ENCODE measurements around the gene CAMK2A. TPM values are rescaled to one million over a fixed set of nuclear protein-coding genes. Genes with fewer than 3 reads are reported as not detected.

CAMK2A gene
- total and polyA plus RNA-seq, 2 of the 4 experiments (the other 2 are of a cell fraction) = 0.18 to 0.19 TPM

DNA sequence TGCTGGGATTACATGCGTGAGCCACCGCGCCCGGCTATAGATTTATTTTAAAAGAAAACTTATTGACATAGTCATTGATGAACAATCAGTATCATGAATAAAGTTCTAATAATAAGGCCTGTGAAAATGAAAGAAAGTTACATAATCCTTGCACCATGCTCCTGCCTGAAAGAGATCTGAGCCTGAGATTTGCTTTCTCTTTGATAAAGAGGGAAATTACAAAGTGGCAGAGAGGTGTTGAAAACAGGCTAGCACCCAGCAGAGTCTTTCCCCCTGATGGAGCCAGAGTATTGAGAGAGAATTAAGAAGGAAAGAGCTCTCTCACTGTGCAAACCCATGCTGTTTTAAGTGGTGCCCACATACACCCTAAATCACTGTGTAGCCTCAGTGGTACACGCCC lies 62.5 kb downstream of the CAMK2A start:
- no peak overlapping the region for H2BK120ac ChIP-seq (ENCODE audit: low read depth, low read length)
- peak; percentile 21 for ATAC-seq (ENCODE audit: low read depth)
- H4K5ac ChIP-seq (ENCODE audit: low read depth, low read length) = no peak overlapping the region
- no peak overlapping the region for H3K4ac ChIP-seq (ENCODE audit: low read depth, low read length)
- no peaks in the 10 kb centered on the region for H4K20me1 ChIP-seq (ENCODE audit: insufficient read depth, low read length)
- H3K4me3 ChIP-seq (ENCODE audit: insufficient read depth, low read depth, low read length) = no peak overlapping the region
- H3K9me3 ChIP-seq (ENCODE audit: control insufficient read depth, insufficient read depth, low read length) = no peaks in the 10 kb centered on the region
- H2AFZ ChIP-seq (replicated peaks; ENCODE audit: low read length, poor library complexity) = no peak overlapping the region
- dilution Hi-C loops (cut with HindIII; ENCODE audit: low sequenced_read_pairs, unreplicated experiment) (no loop called here), intact Hi-C loops (cut with micrococcal nuclease) (loop anchor here (2.0 kb wide), 1 partner anchor 210 kb away; no protein-coding TSS in a partner anchor), in situ Hi-C loops (cut with MboI; ENCODE audit: low sequenced_read_pairs) (no loop called here)
- TF ChIP-seq RFX5 (IDR thresholded peaks at IDR 0.05; ENCODE audit: low read depth, low read length) (no peak), CEBPB (IDR thresholded peaks at IDR 0.05; ENCODE audit: low read depth, low read length) (no peak), RAD21 (IDR thresholded peaks at IDR 0.05; ENCODE audit: low read length) (no peak), SMC3 (IDR thresholded peaks at IDR 0.05; ENCODE audit: low read depth, low read length) (no peak), CTCF (conservative IDR thresholded peaks at IDR 0.05; ENCODE audit: low read depth, low read length) (no peak), RCOR1 (IDR thresholded peaks at IDR 0.05; ENCODE audit: insufficient replicate concordance, low read length) (no peak), BHLHE40 (IDR thresholded peaks at IDR 0.05; ENCODE audit: low read depth, low read length) (no peak), CHD1 (IDR thresholded peaks at IDR 0.05; ENCODE audit: low read depth, low read length) (no peak), FOS (IDR thresholded peaks at IDR 0.05; ENCODE audit: low read depth, low read length) (no peak), MXI1 (IDR thresholded peaks at IDR 0.05; ENCODE audit: borderline replicate concordance, low read depth, low read length) (no peak), MAFK (IDR thresholded peaks at IDR 0.05; ENCODE audit: low read depth, low read length) (no peak), NFE2L2 (IDR thresholded peaks at IDR 0.05; ENCODE audit: low read depth, low read length) (no peak), POLR2A (IDR thresholded peaks at IDR 0.05; ENCODE audit: low read depth, low read length) (no peak), MAZ (IDR thresholded peaks at IDR 0.05; ENCODE audit: borderline replicate concordance, low read depth, low read length) (no peak)
- TF ChIP-seq, protein P1, sequence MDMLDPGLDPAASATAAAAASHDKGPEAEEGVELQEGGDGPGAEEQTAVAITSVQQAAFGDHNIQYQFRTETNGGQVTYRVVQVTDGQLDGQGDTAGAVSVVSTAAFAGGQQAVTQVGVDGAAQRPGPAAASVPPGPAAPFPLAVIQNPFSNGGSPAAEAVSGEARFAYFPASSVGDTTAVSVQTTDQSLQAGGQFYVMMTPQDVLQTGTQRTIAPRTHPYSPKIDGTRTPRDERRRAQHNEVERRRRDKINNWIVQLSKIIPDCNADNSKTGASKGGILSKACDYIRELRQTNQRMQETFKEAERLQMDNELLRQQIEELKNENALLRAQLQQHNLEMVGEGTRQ (IDR thresholded peaks at IDR 0.05; ENCODE audit: low read depth, low read length) = no peak
- TF ChIP-seq, protein P2, sequence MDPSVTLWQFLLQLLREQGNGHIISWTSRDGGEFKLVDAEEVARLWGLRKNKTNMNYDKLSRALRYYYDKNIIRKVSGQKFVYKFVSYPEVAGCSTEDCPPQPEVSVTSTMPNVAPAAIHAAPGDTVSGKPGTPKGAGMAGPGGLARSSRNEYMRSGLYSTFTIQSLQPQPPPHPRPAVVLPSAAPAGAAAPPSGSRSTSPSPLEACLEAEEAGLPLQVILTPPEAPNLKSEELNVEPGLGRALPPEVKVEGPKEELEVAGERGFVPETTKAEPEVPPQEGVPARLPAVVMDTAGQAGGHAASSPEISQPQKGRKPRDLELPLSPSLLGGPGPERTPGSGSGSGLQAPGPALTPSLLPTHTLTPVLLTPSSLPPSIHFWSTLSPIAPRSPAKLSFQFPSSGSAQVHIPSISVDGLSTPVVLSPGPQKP (IDR thresholded peaks at IDR 0.05; ENCODE audit: borderline replicate concordance, low read depth, low read length) = no peak
- H2AK5ac ChIP-seq (ENCODE audit: low read depth, low read length) = no peak overlapping the region
- H3K4me2 ChIP-seq (ENCODE audit: low read depth, low read length) = no peak overlapping the region
- CTCF ChIA-PET = interaction anchor here (0.6 to 0.8 kb wide), 3 partner anchors 9 to 138 kb away, joined by 3 read pairs; no protein-coding TSS in a partner anchor
- peaks cover 7% of the 10 kb centered on the region for H3K9me1 ChIP-seq (ENCODE audit: insufficient read depth, low read length)
- no peak overlapping the region for H2BK5ac ChIP-seq (ENCODE audit: low read depth, low read length, poor library complexity, severe bottlenecking)
- peaks cover 3% of the 10 kb centered on the region; the same call in 1 of the 2 replicates for H3K4me1 ChIP-seq (ENCODE audit: control insufficient read depth, insufficient read depth, low read length)
- H3K18ac ChIP-seq (ENCODE audit: low read depth, low read length) = no peak overlapping the region
- H4K91ac ChIP-seq (ENCODE audit: insufficient read depth, low read depth, low read length) = no peak overlapping the region
- POLR2A ChIA-PET (ENCODE audit: unreplicated experiment) = no interaction called here
- no peak overlapping the region for H2BK15ac ChIP-seq (ENCODE audit: low read depth, low read length)
- H3K23ac ChIP-seq (ENCODE audit: low read depth, low read length) = no peak overlapping the region
- H2BK20ac ChIP-seq (ENCODE audit: low read depth, low read length) = no peak overlapping the region
- H2AK9ac ChIP-seq (replicated peaks; ENCODE audit: low read depth, low read length, poor library complexity) = no peak overlapping the region
- H3K9ac ChIP-seq (ENCODE audit: low read depth, low read length) = no peak overlapping the region
- WGBS, 2 experiments (ENCODE audit: extremely low coverage in 2 of 2, insufficient read length in 1 of 2) = no CpG with 5 or more reads among the region's 5 CpGs
- no peak overlapping the region for H3K27ac ChIP-seq (ENCODE audit: insufficient read depth, low read length)
- H3K36me3 ChIP-seq (ENCODE audit: control insufficient read depth, insufficient read depth, low read length) = no peaks in the 10 kb centered on the region
- H3K14ac ChIP-seq (replicated peaks; ENCODE audit: low read depth, low read length) = no peak overlapping the region
- no peaks in the 10 kb centered on the region for H3K79me1 ChIP-seq (ENCODE audit: low read depth in 1 of 2, low read length in 2 of 2)
- no TSS peak for BruUV-seq (replicated peaks)
- H3K27me3 ChIP-seq (ENCODE audit: control insufficient read depth, insufficient read depth, low read length) = no peaks in the 10 kb centered on the region; the same call in 1 of the 2 replicates
- no peak overlapping the region for H4K8ac ChIP-seq (ENCODE audit: low read depth in 2 of 2, low read length in 2 of 2)
- H3K56ac ChIP-seq (ENCODE audit: extremely low read depth, insufficient read depth, low read length) = no peak overlapping the region
- DNase-seq = no peak

All from IMR-90 (cell line).